Measurements from ENCODE around the gene LSAMP. TPM values are rescaled to one million over a fixed set of nuclear protein-coding genes. Genes with fewer than 3 reads are reported as not detected.

Gene LSAMP
- total and polyA plus RNA-seq, 2 of the 4 experiments (the other 2 are of a cell fraction): 7.9 to 8.0 TPM

- H3K27me3 ChIP-seq (ENCODE audit: control insufficient read depth, insufficient read depth, low read length): no peaks in the 10 kb centered on the region
- dilution Hi-C loops (cut with HindIII; ENCODE audit: low sequenced_read_pairs, unreplicated experiment): no loop called here
- H2BK120ac ChIP-seq (ENCODE audit: low read depth, low read length): no peak overlapping the region
- H2AK9ac ChIP-seq (replicated peaks; ENCODE audit: low read depth, low read length, poor library complexity): no peak overlapping the region
- WGBS, 2 experiments (ENCODE audit: extremely low coverage in 2 of 2, insufficient read length in 1 of 2): 100% methylated on average over 1 of the region's 3 CpGs; no CpG with 5 or more reads in 1 of the 2 experiments
- H4K5ac ChIP-seq (ENCODE audit: low read depth, low read length): no peak overlapping the region
- DNase-seq (no peak), ATAC-seq (ENCODE audit: low read depth) (no peak)
- H4K91ac ChIP-seq (ENCODE audit: insufficient read depth, low read depth, low read length): no peak overlapping the region
- H3K9me3 ChIP-seq (ENCODE audit: control insufficient read depth, insufficient read depth, low read length): no peaks in the 10 kb centered on the region
- in situ Hi-C loops (cut with MboI; ENCODE audit: low sequenced_read_pairs): no loop called here
- H4K8ac ChIP-seq (ENCODE audit: low read depth in 2 of 2, low read length in 2 of 2): no peak overlapping the region
- H3K14ac ChIP-seq (replicated peaks; ENCODE audit: low read depth, low read length): no peak overlapping the region
- CTCF ChIA-PET: interaction anchor here (1.1 kb wide), 1 partner anchor 15 kb away, joined by 3 read pairs; no protein-coding TSS in a partner anchor
- H3K4me1 ChIP-seq (ENCODE audit: control insufficient read depth, insufficient read depth, low read length): peaks cover 2% of the 10 kb centered on the region; the same call in 1 of the 2 replicates
- no peak overlapping the region for H3K27ac ChIP-seq (ENCODE audit: insufficient read depth, low read length)
- H3K23ac ChIP-seq (ENCODE audit: low read depth, low read length): no peak overlapping the region
- H3K4ac ChIP-seq (ENCODE audit: low read depth, low read length): no peak overlapping the region
- no peak for TF ChIP-seq NFE2L2 (IDR thresholded peaks at IDR 0.05; ENCODE audit: low read depth, low read length)
- TF ChIP-seq POLR2A (IDR thresholded peaks at IDR 0.05; ENCODE audit: low read depth, low read length): no peak
- no peak for TF ChIP-seq MAFK (IDR thresholded peaks at IDR 0.05; ENCODE audit: low read depth, low read length)
- no peak for TF ChIP-seq SMC3 (IDR thresholded peaks at IDR 0.05; ENCODE audit: low read depth, low read length)
- TF ChIP-seq, protein P1, sequence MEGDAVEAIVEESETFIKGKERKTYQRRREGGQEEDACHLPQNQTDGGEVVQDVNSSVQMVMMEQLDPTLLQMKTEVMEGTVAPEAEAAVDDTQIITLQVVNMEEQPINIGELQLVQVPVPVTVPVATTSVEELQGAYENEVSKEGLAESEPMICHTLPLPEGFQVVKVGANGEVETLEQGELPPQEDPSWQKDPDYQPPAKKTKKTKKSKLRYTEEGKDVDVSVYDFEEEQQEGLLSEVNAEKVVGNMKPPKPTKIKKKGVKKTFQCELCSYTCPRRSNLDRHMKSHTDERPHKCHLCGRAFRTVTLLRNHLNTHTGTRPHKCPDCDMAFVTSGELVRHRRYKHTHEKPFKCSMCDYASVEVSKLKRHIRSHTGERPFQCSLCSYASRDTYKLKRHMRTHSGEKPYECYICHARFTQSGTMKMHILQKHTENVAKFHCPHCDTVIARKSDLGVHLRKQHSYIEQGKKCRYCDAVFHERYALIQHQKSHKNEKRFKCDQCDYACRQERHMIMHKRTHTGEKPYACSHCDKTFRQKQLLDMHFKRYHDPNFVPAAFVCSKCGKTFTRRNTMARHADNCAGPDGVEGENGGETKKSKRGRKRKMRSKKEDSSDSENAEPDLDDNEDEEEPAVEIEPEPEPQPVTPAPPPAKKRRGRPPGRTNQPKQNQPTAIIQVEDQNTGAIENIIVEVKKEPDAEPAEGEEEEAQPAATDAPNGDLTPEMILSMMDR (conservative IDR thresholded peaks at IDR 0.05; ENCODE audit: low read depth, low read length): no peak
- TF ChIP-seq RFX5 (IDR thresholded peaks at IDR 0.05; ENCODE audit: low read depth, low read length): no peak
- TF ChIP-seq RAD21 (IDR thresholded peaks at IDR 0.05; ENCODE audit: low read length): no peak
- TF ChIP-seq MAZ (IDR thresholded peaks at IDR 0.05; ENCODE audit: borderline replicate concordance, low read depth, low read length): no peak
- TF ChIP-seq RCOR1 (IDR thresholded peaks at IDR 0.05; ENCODE audit: insufficient replicate concordance, low read length): no peak
- no peak for TF ChIP-seq FOS (IDR thresholded peaks at IDR 0.05; ENCODE audit: low read depth, low read length)
- TF ChIP-seq, protein P2, sequence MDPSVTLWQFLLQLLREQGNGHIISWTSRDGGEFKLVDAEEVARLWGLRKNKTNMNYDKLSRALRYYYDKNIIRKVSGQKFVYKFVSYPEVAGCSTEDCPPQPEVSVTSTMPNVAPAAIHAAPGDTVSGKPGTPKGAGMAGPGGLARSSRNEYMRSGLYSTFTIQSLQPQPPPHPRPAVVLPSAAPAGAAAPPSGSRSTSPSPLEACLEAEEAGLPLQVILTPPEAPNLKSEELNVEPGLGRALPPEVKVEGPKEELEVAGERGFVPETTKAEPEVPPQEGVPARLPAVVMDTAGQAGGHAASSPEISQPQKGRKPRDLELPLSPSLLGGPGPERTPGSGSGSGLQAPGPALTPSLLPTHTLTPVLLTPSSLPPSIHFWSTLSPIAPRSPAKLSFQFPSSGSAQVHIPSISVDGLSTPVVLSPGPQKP (IDR thresholded peaks at IDR 0.05; ENCODE audit: borderline replicate concordance, low read depth, low read length): no peak
- TF ChIP-seq USF2 (IDR thresholded peaks at IDR 0.05; ENCODE audit: low read depth, low read length): no peak
- TF ChIP-seq MXI1 (IDR thresholded peaks at IDR 0.05; ENCODE audit: borderline replicate concordance, low read depth, low read length): no peak
- TF ChIP-seq BHLHE40 (IDR thresholded peaks at IDR 0.05; ENCODE audit: low read depth, low read length): no peak
- no peak for TF ChIP-seq CHD1 (IDR thresholded peaks at IDR 0.05; ENCODE audit: low read depth, low read length)
- TF ChIP-seq CEBPB (IDR thresholded peaks at IDR 0.05; ENCODE audit: low read depth, low read length): no peak
- H3K9me1 ChIP-seq (ENCODE audit: insufficient read depth, low read length): no peaks in the 10 kb centered on the region
- H4K20me1 ChIP-seq (ENCODE audit: insufficient read depth, low read length): no peaks in the 10 kb centered on the region
- no peak overlapping the region for H2BK5ac ChIP-seq (ENCODE audit: low read depth, low read length, poor library complexity, severe bottlenecking)
- H3K4me2 ChIP-seq (ENCODE audit: low read depth, low read length): no peak overlapping the region
- H3K56ac ChIP-seq (ENCODE audit: extremely low read depth, insufficient read depth, low read length): no peak overlapping the region
- H2BK15ac ChIP-seq (ENCODE audit: low read depth, low read length): no peak overlapping the region
- H2AK5ac ChIP-seq (ENCODE audit: low read depth, low read length): no peak overlapping the region
- no peak overlapping the region for H2AFZ ChIP-seq (replicated peaks; ENCODE audit: low read length, poor library complexity)
- POLR2A ChIA-PET (ENCODE audit: unreplicated experiment): no interaction called here
- BruUV-seq (replicated peaks): no TSS peak
- no peak overlapping the region for H3K9ac ChIP-seq (ENCODE audit: low read depth, low read length)
- H3K4me3 ChIP-seq (ENCODE audit: insufficient read depth, low read depth, low read length): no peak overlapping the region
- no peak overlapping the region for H3K18ac ChIP-seq (ENCODE audit: low read depth, low read length)
- H2BK20ac ChIP-seq (ENCODE audit: low read depth, low read length): no peak overlapping the region
- H3K79me1 ChIP-seq (ENCODE audit: low read depth in 1 of 2, low read length in 2 of 2): no peaks in the 10 kb centered on the region
- intact Hi-C loops (cut with micrococcal nuclease): loop anchor here (10.0 kb wide), 1 partner anchor 593 kb away; the partner anchor contains the start of gene LSAMP
- H3K36me3 ChIP-seq (ENCODE audit: control insufficient read depth, insufficient read depth, low read length): no peaks in the 10 kb centered on the region
Measured at GRCh38 chr3:115851571-115851970, 593.7 kb downstream of the LSAMP start.
